Anterior cingulate cortex (tissue), 58 donors: ENCODE measurements around the gene SRM.
"Not testable (repeated sequence)": the region's sequence is repeated elsewhere in the genome, so short reads cannot be mapped to it uniquely, and the experiment has no call there.

Experiments
- DNase-seq, 58 donors: peaks; one replicate each; lab custom pipeline; 2025; lab: John Stamatoyannopoulos, UW

SRM gene

GRCh38 chr1:11067716-11068599 is 8.1 kb upstream of the SRM start:
- DNase-seq: peak in 24 of 58 donors; percentile 11 to 80 (median 32)

DNA sequence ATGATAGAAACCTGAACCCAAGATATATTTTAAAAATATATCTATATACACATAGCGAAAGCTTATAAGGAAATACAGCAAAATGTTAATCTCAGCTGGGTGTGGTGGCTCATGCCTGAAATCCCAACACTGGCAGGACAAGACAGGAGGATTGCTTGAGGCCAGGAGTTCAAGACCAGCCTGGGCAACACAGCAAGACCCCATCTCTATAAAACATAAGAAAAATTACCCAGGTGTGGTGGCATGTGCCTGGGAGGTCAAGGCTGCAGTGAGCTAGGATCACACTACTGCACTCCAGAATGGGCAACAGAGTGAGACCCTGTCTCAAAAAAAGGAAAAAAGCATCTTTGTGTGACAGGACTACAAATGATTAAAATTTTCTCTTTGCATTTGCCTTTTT is 6.0 kb upstream of the SRM start:
- no peak for DNase-seq

GRCh38 chr1:11064942-11065341 is 5.1 kb upstream of the SRM start:
- DNase-seq: no peak

DNA sequence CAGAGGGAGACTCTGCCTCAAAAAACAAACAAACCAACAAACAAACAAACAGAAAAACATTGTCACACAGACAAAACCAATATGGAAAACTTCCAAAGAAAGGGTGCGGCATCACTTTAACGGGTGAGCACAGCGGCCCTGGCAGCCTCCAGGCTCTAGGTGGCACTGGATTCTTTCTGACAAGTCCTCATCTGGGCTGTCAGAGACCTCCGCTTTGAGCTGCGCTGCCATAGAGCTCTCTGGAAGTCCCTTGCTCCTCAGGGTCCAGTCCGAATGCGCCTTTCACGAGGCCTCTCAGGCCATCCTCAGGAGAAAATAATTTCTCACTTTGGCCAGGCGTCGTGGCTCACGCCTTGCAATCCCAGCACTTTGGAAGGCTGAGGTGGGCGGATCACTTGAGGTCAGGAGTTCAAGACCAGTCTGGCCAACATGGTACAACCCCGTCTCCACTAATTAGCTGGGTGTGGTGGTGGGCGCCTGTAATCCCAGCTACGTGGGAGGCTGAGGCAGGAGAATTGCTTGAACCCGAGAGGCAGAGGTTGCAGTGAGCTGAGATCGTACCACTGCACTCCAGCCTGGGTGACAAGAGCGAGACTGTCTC is 4.2 kb upstream of the SRM start:
- DNase-seq: not testable (repeated sequence)

- DNase-seq: peak in 13 of 58 donors; percentile 11 to 71 (median 34)
Measured at GRCh38 chr1:11062965-11063401, 3.2 kb upstream of the SRM start.

DNA sequence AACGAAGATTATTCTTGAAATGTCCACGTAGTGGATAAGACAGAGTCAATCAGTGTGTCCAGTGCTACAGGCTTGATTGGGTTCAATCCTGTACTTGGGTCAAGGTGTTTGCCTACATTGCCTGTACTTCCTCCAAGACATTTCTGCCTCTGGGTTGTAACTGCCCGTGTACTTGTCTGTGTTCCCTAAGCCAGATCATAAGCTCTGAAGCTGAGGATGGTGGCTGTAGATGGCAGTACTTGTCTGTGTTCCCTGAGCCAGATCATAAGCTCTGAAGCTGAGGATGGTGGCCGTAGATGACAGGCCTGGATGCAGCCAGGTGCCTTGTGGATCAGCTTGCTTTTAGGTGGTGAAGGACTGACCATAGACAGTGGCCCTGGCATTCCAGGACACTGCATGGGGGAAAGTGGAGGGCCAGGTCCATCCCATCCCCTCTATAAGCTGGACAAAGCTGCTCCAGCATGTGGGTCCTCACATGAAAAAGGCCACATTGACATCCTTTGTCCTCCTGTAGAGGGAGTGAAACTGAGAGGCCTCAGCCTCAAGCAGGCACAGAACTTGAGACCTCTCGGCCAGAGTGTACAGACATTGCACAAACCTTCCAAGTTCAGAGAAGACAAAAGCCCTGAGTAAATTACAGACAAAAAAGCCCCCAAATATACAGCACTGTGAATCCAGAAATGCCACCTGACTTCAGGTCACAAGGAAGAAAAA is 2.0 kb upstream of the SRM start:
- peak in 1 of 58 donors; percentile 10 for DNase-seq

DNA sequence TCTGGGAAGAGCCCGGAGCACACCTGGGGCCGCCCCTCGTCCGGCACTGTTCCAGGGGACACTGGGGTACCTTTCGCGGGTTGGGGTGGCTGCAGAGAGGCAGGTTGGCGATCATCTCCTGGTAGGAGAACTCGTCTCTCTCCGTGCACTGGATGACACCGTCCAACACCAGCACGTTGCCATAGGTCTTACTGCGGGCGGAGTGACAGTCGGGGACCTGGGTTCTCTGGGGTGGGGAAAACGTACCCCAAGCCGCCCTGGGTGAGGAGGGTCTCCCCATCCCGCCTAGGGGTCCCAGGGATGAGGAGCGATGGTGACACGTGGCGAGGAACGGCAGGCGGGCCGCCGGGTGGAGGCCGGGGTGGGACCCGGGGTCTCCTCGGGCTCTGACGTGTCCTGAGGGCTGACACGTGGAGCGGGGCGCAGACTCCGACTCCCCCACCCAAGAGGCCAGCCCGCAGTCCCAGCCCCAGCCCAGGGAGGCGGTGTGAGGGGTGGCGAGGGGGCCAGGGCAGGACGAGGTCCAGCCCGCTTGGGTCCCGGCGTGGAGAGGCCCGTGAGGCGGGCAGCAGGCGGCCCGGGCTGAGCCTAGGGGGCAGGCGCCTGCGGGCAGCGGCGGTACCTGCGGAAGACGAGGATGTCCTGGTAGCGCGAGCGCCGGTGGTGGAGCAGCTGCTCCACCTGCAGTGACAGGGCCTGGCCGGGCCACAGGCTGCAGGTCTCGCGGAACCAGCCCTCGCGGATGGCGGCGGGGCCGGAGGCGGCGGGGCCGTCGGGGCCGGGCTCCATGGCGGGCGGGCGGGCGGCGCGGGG is 457 bp downstream of the SRM start:
- DNase-seq: peak in 1 of 58 donors; percentile 37

DNA sequence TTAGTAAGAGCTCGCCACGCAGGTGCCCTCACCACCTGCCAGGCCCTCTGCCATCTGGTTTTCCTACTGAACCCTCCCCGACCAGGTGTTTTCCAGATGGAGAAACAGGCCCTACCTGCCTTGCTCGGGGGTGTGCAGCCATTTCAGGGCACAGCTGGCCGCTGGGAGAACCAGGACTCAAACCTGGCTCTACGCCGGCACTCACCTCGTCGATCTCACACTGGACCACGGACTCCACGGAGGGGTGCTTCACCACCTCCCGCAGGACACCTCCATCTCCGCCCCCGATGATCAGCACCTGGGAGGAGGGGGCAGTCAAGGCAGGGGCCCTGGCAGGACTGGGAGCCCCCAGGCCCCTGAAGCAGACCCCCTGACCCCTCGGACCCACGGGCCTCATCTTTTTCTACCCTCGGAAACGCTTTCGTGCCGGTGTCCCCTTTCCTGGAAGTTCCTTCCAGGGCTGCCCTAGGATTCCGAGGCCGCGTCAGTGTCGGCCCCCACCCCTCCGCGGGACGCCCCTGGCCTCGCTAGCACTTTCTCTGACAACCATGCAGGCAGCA is 1.1 kb downstream of the SRM start:
- no peak for DNase-seq

- DNase-seq: no peak
Measured at GRCh38 chr1:11058026-11058425, 1.8 kb downstream of the SRM start.

- DNase-seq: no peak
Measured at GRCh38 chr1:11057477-11057876, 2.3 kb downstream of the SRM start.

DNA sequence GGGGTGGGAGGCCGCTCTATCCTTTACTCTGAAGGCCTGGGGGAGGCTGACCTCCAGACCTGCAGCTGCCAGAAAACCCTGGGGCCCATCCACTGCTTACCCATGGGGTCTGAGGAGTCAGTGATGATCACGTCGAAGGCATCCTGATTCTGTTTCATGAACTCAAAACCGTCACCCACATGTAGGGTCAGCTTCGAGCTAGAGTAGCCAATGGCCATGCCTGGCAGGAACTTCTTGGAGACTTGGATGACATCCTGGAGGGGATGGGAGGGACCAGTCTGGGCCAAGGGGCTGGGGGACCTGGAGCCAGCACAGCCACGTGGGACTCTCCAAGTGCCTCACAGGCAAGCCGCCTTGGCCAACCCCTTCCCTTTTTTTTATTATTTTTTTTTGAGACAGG is 3.3 kb downstream of the SRM start:
- no peak for DNase-seq

GRCh38 chr1:11055676-11056075 is 4.1 kb downstream of the SRM start:
- DNase-seq: no peak

GRCh38 chr1:11054666-11055065 is 5.2 kb downstream of the SRM start:
- DNase-seq: no peak

GRCh38 chr1:11054181-11054580 is 5.6 kb downstream of the SRM start:
- DNase-seq: no peak

GRCh38 chr1:11053758-11054137 is 6.1 kb downstream of the SRM start:
- no peak for DNase-seq

GRCh38 chr1:11052839-11053757 is 6.7 kb downstream of the SRM start:
- no peak for DNase-seq

DNA sequence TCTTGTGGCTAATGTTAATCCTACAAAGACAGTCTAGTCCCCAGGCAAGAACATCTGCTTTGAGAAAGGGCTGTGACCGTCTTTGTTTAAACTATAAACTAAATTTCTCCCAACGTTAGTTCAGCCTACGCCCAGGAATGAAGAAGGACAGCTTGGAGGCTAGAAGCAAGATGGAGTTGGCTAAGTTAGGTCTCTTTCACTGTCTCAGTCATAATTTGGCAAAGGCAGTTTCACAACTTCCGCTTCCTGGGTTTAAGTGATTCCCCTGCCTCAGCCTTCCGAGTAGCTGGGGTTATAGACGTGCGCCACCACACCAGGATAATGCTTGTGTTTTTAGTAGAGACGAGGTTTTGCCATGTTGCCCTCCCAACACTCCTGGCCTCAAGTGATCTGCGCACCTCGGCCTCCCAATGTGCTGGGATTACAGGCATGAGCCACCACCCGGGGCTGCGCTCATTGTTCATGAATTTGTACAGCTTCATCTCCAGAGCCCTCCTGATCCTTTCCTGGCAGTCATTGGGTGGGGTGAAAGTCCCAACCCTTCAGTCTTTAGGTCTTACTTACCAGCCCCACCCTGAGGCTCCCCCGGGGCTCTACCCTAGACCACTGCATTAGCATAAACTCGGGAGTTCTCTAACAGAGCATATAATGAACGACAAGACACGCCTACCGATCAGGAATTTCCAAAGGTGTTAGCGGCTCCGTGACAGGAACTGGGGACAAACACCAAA is 7.9 kb downstream of the SRM start:
- no peak for DNase-seq

DNA sequence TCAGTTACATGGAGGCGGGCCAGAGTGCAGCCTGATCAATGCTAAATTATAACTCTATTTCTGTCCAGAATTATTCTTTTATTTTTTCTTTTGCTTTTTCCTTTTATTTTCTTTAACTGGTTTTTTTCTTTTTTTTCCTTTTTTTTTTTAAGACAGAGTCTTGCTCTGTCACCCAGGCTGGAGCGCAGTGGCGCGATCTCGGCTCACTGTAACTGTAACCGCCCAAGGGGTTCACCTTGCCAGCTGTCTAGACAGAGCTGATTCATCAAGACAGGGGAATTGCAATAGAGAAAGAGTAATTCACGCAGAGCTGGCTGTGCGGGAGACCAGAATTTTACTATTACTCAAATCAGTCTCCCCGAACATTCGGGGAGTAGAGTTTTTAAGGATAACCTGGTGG is 8.7 kb downstream of the SRM start:
- not testable (repeated sequence) for DNase-seq
